K562 (cell line): ENCODE data around the gene NOL8. TPM values are rescaled to one million over a fixed set of nuclear protein-coding genes. Genes with fewer than 3 reads are reported as not detected.

Experiments used
- NR0B1 ChIP-seq: fragments of 450-650 bp; IDR thresholded peaks from one replicate; pipeline ENCODE4 v1.6.1; 2018; ENCODE audit warnings: mild to moderate bottlenecking, moderate library complexity; ENCODE audit not compliant: partially characterized antibody
- SNIP1 ChIP-seq: fragments of 450-650 bp; IDR thresholded peaks from 2 replicates; pipeline ENCODE4 v1.7.1; 2017; ENCODE audit warnings: low read depth, mild to moderate bottlenecking
- SRSF3 ChIP-seq: fragments of 200-400 bp; formaldehyde crosslinking; IDR thresholded peaks from 2 replicates; pipeline ENCODE4 v1.6.1; 2016; ENCODE audit warnings: mild to moderate bottlenecking, low read length, moderate library complexity; ENCODE audit not compliant: insufficient read depth
- ZNF3 ChIP-seq: fragments of 250-450 bp; sonication (Bioruptor Pico); IDR thresholded peaks from 2 replicates; pipeline ENCODE4 v1.5.0; 2021; ENCODE audit warnings: mild to moderate bottlenecking, moderate library complexity
- ZNF318 ChIP-seq, 2 experiments: fragments of 450-650 bp; IDR thresholded peaks; 2 replicates each; pipeline ENCODE4 v1.6.1; 2016; ENCODE audit warnings: mild to moderate bottlenecking in 2 of 2, borderline replicate concordance in 1 of 2, low read depth in 1 of 2, moderate library complexity in 1 of 2
- polyA plus RNA-seq, 8 experiments: library from polyadenylated mRNA; depleted of rRNA in 4 of 8; stranded (reverse) in 5 of 8; unstranded in 3 of 8; fragments of >200 nt; fragmentation: Nextera tagmentation in 2 of 8; fragmentation: Illumina TruSeq in 1 of 8; extraction: Ambion mirVana in 2 of 8; extraction: Trizol in 1 of 8; gene quantifications; 2 replicates each; pipeline versions ENCODE4 v1.2.1 to v1.2.3, GENCODE V29; 2011 to 2014; ENCODE audit warnings: inconsistent platforms in 1 of 8, missing spikeins in 1 of 8
- total RNA-seq, 7 experiments: library from RNA; depleted of rRNA in 6 of 7; stranded (reverse); fragments of >200 nt in 6 of 7; fragmentation: Illumina TruSeq in 2 of 7; extraction: Trizol in 2 of 7; gene quantifications; 2 replicates each; pipeline versions ENCODE4 v1.2.1 to v1.2.3, GENCODE V29; 2011 to 2021; ENCODE audit warnings: low replicate concordance in 1 of 7

The NOL8 gene
- total and polyA plus RNA-seq, 9 of the 15 experiments (the other 6 are each of a cell fraction or from before 2014, with no cell fraction given), result 51.3 to 91.5 (median 58.7) TPM

- TF ChIP-seq ZNF318 (IDR thresholded peaks at IDR 0.05; ENCODE audit: borderline replicate concordance in 1 of 2, low read depth in 1 of 2) (no peak), SNIP1 (no peak), SRSF3 (no peak), ZNF3 (CRISPR knock-in tag) (no peak), NR0B1 (no peak)
Observed at GRCh38 chr9:92263131-92263530, 62.0 kb downstream of the NOL8 start (continued).
